T-helper 22 cell (primary cell): ENCODE results near the gene PTPN1.
"Not testable (repeated sequence)": the region's sequence is repeated elsewhere in the genome, so short reads cannot be mapped to it uniquely, and the experiment has no call there.

Experiments
- DNase-seq: peaks from one replicate; pipeline ENCODE4 v3.0.0-alpha.2; 2020; ENCODE audit warnings: low read depth

PTPN1 gene

DNA sequence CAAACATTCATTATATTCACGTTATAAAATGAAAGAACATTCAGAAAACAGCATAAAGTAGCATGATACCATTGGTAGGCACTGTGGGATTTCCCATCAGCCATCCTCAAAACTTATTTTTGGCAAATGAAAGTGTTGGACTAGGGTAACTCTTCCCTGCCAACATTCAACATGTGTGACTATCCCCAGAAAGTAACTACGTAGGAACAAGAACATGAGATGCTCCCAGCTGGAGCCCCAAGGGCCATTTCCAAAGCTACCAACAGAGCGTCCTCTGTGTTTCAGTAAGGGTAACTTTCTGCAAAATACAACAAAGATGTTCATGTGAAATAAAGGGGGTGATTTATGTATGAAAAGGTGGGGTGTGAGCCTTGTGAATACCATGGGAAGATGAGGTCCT, 28.4 kb upstream of the PTPN1 start:
- no peak for DNase-seq

DNA sequence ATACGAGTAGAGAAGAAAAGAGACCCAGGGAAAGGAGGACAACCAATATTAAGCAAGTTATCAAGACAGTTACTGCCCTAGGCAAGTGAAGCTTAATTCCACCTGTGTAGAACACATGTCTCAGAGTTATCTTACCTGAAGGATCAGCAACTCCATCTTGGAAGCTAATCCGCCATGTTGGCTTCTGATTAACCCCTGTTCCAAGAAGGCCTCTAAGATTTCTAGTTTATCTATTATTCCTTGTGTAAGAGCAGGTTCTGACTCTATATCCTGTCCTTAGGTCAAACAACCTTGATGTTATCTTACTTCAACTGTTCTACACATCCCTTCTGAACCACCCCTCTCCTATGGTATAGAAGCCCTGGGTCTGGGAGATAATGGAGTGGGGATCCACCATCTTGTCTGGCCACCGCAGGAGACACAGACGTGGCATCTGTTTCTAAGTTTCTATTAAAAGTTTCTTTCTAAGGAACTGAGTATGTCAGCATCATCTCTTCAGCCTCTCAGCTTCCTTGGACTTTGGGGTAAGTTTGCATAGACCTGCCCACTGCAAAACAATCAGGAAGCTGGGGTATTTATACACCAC, 27.7 kb upstream of the PTPN1 start:
- no peak for DNase-seq

DNA sequence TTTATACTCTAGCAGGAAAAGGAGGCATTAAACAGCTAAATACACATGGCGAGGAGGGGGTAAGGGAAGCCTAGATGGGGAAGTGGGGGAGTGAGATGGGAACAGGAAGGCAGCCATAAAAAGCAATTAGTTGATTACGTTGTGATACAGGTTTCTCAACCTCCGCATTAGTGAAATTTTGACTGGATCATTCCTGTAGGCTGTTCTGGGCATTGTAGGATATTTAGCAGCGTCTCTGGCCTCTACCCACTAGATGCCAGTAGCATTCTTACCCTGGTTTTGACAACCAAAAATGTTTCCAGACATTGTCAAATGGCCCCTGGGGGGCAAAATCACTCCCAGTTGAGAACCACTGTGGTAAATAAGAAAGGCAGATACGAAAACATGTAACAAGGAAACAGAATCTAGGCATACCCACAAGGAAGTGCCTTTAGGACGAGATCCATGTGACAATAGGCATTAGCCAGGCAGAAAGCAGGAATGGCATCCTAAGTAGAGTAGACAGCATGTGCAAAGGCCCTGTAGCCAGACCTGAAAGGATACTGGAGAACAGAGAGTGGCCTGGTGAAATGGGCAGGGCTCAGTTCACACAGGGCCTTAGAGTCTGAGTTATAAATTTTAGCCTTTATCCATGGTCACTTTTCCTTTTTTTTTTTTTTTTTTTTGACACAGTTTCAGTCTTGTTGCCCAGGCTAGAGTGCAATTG, 25.8 kb upstream of the PTPN1 start:
- DNase-seq, result no peak

DNA sequence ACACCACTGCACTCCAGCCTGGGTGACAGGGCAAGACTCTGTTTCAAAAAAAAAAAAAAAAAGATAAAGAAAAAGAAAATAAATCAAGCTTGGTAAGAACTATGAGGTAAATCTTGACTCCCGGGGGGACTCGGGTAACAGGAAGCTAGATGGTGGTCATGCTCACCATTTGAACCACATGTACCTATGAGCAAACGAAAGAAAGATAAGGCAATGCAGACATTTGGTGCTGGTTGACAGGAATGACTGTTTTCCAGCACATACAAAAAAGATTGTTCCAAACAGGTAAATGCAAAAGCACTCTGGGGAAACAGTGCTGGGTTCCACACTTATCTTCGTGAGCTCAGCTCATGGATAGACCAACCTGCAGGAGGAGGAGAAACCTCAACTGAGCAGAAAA, 22.8 kb upstream of the PTPN1 start:
- no peak for DNase-seq

DNA sequence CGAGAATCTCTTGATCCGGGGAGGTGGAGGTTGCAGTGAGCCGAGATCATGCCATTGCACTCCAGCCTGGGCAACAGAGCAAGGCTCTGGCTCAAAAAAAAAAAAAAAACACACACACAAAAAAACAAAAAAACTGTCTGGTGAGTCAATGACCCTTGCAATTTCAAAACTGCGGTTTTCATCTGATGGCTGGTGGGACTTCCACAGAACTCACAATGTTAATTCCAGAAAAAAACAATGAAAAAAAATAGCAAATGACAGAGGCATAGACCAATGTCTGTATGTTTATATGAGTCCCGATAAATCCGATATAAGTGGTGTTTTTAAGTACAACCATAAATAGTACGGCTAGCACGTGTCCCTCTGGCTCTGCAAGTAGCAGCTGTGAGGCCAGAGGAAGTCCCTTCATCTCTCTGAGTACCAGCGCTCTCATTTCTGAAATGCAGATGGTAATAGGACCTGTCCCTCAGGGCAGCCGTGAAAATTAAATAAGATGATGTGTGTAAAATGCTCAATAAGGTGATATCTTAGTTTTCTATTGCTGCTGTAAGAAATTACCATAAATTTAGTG, 21.9 kb upstream of the PTPN1 start:
- DNase-seq, result no peak

DNA sequence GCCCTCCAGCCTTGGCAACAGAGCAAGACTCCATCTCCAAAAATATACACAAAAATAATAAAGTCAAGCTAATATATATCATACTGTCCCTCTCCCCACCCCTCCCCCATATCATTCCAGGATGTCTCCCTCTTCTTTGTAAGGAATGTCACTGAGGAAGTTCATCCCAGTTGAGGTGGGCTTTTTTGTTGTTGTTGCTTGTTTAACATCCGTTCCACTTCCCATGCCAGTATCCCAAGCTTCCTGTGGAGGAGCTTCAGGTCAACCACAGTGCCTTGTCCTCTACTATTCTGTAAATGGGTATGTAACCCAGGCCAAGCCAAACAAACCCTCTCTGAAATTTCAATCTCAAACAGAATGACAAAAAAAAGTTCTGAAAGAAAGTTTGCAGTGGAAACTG, 19.0 kb upstream of the PTPN1 start:
- no peak for DNase-seq

DNA sequence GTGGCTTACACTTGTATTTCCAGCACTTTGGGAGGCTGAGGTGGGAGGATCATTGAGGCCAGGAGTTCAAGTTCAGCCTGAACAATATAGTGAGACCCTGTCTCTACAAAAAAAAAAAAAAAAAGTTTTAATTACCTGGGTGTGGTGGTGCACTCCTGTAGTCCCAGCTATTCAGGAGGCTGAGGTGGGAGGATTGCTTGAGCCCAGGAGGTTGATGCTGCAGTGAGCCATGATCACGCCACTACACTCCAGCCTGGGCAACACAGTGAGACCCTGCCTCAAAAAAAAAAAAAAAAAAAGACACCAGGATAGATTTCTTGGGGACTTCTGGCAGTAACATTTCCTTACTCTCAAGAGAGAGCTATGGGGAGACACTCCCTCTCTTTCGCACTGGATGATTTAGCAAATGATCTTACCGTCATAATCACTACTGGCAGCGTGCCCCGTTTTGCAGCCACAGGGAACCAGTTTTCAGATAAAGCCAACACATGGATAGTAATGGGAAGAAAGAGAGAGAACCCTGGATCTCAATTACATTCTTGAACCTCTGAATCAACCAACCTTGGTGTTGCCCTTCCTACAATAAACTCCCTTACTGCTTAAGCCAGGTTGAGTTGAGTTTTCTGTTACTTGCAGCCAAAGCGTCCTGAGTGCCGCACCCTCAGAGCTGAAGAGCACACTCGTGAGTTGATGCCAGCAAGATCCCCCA, 18.1 kb upstream of the PTPN1 start:
- no peak for DNase-seq

DNA sequence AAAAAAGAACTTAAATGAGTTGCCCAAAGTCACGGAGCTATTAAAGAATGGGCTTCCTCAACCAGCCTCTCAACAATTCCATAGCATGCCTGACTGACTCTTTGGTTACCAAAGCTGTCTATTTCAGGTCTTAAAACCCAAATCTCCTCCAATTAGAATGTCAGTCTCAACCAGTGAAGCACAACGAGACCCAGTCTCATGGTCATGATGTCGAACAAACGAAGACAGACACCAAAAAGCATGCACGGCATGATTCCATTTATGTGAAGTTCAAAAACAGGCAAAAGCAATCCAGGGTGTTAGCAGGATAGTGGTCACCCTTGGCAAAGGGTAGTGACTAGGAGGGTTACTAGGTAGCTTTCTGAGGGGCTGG, 16.3 kb upstream of the PTPN1 start:
- no peak for DNase-seq

DNA sequence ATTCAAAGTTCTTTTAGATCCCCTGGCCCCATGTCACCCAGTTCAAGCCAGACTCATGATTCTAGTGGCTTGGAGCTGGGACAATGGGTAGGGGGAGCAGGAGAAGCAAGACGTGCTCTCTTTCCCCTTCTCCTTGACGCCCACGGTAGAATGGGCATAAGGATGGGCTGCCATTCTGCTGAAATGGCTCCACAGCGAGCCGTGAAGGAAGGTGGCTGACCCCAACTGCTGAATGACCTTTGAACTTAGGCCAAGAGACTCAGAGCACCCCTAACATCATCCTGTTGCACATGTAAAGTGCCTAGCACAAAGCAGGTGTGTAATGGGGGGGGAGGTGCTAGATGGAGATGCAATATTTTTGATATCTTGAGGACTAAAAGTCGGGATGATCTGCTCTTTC, 15.8 kb upstream of the PTPN1 start:
- DNase-seq, result no peak

DNA sequence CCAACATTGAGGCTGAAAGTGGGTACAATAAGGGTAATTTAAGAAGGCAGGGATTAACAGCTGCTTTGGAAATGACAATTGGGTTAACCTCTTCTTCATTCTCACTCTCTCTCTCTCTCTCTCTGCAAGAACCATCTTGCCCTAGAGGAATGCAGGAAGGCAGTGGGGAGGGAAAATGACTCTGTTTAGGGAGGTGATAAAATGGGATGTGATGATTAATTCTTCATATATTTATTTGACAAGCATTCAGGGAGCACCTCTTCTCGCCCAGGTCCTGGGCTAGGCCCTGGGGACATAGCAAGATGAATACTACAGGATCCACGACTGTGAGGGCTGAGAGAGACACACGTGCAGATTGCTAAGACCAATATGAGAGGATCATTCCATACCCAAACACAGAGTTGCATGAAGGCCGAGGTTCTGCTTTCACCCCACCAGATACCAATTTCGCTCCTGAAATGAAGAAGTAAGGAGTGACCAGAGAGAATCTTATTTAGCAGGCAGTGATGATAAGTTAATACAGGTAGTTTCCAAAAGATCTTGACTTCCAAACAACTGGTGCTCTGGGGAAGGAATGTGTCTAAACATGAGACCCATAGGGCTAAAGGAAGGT, 13.3 kb upstream of the PTPN1 start:
- no peak for DNase-seq

DNA sequence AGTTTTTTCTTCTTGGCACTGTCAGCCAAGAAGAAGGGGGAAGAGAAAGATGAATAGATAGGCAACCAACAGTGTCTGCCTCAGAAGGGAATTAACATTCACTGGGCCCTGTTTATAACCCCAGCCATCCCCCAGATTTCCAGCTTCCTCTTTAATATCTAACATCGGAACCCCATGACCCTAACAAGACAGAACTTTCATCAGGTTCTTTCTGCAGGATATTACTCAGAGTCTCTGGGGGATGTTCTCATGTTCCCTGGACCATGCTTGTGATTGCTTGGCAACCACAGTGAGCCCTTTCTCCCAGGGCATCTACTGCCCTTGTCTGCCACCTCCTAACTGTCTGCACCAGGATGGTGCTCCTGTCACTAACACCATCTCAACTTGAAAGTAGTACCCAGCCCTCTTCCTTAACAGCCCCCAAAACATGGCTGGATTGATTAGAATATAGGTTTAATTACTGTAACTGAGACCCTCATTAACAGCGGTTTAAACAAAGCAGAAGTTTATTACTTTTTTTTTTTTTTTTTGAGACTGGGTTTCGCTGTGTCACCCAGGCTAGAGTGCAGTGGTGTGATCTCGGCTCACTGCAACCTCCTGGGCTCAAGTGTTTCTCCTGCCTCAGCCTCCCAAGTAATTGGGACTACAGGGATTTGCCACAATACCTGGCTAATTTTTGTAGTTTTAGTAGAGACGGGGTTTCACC, 12.0 kb upstream of the PTPN1 start:
- no peak for DNase-seq

DNA sequence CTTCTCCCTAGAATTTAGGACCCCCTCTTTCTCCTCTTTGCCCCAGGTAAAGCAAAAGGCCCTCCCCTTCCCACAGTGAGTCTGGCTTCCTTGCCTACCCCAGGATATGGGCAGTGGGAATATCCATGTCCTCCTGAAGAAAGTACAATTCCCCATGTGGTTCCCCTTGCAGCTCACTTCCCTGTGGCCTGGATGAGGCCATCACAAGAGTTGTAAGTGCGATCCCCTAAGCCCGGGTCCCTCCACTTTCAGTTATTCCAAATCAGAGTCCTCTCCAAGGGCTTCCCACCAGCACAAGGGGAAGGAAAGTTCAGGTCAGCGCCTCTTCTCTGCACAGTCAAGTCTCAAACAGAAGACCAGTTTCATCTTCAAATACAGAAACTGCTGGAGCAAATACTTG, 10.2 kb upstream of the PTPN1 start:
- DNase-seq, result no peak

DNA sequence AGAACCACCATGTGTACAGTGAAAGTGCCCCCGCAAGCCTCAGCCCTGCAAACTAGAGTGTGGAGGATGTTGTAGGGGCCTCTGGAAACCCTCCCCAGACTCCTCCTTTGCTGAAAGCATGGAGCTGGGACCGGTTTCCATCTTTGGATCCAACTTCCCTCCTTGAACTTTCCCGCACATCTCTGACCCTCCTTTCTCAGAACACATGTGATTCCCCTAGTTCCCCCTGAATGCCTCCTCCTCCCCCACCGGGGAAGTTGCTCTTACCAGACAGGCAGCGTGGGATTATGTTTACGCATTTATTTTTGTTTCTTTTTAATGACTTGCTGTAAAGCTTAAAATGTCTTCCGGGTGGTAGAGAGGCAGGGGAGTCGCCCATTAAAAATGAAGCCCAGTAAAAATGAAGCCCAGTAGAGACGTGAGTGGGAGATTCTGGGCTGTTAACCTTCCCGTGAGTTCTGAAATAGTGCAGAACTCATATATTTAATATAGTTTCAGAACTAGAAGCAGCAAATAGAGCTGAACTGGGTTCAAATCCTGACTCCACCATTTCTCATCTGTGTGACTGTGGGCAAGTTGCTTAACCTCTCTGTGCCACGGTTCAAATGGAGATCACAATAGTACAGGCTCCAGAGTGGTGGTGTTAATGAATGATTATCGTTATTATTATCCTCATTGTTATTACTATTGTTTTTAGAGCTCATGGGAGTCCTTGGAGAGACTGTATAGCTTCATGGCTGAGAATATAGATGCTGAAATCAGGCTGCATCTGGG, 8.0 kb upstream of the PTPN1 start:
- no peak for DNase-seq

DNA sequence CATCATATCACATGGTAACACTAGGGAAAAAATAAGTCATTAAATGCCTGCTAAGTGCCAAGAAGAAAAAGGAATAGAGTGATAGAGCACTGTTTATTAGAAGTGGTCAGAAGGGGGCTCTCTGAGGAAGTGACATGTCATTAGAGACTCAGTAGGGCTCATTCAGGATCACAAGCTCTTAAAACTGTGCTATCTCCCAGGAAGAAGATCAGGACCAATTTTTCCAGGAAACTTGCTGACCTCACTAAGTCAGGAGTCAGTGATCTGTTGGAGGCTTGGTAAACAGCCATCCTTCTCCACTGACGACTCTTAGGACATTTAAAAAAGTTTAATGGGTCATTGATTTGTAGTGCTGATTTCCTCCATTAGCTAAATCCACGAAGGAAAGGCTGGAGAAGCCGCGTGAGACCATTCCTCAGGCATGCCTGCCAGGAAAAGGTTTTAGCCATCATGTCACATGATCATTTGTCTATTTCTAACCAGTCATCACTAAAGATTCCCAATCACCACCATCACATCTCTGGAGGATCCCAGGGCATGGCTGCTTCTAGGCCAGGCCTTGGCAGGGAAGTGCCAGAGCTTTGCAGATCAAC, 5.9 kb upstream of the PTPN1 start:
- DNase-seq, result no peak

DNA sequence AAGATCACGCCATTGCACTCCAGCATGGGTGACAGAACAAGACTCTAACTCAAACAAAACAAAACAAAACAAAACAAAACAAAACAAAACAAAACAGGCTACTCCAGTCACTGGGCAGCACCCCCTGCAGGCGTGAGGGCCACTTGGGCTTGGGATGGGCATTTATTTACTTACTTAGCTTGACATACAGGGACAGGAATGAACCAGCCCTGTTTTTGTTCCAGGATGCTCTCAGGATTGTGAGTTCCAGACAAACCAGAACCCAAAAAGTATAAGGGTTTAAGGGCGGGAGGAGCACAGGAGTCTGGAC, 4.0 kb upstream of the PTPN1 start:
- DNase-seq, result no peak

DNA sequence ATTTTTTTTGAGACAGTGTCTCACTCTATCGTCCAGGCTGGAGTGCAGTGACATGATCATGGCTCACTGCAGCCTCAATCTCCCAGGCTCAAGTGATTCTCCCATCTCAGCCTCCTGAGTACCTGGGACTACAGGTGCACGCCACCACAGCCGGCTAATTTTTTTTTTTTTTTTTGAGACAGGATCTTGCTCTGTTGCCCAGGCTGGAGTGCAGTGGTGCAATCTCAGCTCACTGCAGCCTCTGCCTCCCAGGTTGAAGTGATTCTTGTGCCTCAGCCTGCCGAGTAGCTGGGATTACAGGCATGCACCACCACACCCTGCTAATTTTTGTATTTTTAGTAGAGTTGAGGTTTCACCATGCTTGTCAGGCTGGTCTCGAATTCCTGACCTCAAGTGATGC, 2.4 kb upstream of the PTPN1 start:
- DNase-seq, result not testable (repeated sequence)

DNA sequence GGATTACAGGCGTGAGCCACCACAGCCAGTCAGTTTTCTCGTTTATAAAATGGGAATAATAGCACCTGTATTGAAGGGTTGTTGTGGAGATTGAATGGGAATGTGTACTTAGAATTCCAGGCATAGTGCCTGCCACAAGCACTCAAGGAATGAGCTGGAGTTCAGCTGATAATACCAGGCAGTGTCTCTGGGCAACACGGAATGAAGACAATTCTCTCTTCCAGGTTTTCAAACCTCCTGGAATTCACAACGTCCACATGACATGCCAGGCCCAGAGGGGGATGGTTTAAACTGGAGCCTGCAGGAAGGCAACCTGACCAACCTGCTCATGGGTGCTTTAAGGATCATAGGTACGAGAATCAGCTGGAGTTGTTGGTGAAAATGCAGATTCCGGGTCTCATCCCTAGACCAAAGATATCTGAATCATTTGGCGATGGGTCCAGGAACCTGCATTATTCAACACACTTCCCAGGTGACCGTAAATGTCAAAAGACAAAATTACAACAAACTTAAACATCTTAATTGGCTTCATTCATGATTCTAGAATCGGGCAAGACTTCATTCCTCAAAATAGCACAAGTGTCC, 1.9 kb upstream of the PTPN1 start:
- DNase-seq, result no peak

DNA sequence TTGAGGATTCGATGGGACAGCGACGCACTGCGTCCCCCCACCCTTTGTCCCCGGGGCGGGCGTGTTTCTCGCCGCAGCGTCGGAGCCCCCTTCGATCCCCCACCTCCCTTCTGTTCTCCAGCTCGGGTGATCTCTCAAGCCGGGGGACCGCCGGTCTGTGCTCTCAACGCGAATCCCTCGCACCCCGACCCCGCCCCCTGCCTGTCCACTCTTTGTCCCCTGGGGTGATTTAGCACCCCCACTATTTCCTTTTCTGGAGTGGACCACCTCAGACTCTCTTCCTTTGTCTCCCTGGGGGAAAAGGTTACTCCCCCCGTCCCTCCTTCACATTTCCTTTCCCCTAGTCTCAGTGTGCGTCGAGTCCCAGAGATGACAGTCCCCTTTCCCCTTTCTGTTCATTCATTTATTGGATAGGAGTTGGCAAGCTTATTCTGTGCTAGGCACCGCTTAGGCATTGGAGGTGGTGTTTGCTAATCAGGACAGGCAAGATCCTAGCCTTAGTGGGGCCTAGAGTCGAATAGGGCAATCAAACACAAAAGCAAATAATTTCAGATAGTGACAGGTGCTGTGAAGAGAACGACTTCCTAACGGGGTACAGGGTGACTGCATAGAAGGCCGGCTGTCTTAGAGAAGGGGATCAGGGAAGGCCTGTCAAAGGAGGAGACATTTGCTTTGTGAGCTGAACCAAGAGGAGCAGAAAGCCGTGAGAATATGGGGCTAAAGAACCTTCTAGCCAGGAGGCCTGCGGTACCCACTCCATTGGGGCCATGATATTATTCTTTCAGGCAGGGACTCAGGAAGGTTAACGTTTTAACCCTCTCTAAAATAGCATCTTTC, 741 bp downstream of the PTPN1 start:
- peak; percentile 2 for DNase-seq

DNA sequence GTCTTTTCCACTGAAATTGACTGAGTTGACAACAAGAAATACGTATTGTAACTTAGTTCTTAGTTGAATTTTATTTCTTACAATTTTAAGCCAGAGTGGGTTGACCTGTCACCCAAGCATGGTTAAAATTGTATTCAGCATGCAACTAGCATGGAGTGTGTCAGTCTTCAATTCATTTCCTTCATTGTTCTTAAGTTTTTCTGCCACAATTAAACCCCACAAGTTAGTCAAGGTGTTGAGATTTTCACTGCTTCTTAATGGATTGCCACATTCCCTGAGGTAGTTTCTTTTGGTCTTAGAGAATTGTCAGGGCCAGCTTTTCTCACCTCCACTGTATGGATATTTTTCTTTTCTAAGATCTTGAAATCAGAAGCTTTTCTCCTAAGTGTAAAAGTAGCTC, 2.1 kb downstream of the PTPN1 start:
- DNase-seq, result no peak
